A549 (cell line): ENCODE results near the gene SH3BP2.

ENCODE experiments used
- FOSL2 ChIP-seq, 2 experiments: fragments of 450-650 bp in 1 of 2; fragments of >200 bp in 1 of 2; sonication (Bioruptor Twin) in 1 of 2; formaldehyde crosslinking; IDR thresholded peaks; 2 replicates each; pipeline versions ENCODE4 v1.5.0 to v1.6.1; 2016 to 2020; ENCODE audit warnings: mild to moderate bottlenecking in 1 of 2, moderate library complexity in 1 of 2
- POLR2A ChIP-seq: IDR thresholded peaks from 2 replicates; pipeline ENCODE4 v1.6.1; 2012; ENCODE audit warnings: mild to moderate bottlenecking, low read length
- RAD21 ChIP-seq, 2 experiments: fragments of >200 bp in 1 of 2; sonication (Bioruptor Twin) in 1 of 2; formaldehyde crosslinking in 1 of 2; IDR thresholded peaks in 1 of 2; conservative IDR thresholded peaks in 1 of 2; 2 replicates in 1 of 2; 3 replicates in 1 of 2; pipeline ENCODE4 v1.6.1; 2012 to 2018; ENCODE audit warnings: inconsistent platforms in 1 of 2
- SREBF2 ChIP-seq: fragments of 450-650 bp; IDR thresholded peaks from 2 replicates; pipeline ENCODE4 v1.6.1; 2014; ENCODE audit warnings: mild to moderate bottlenecking, moderate library complexity
- TF ChIP-seq, protein P1 (sequence below): IDR thresholded peaks from 2 replicates; pipeline ENCODE4 v1.6.1; 2012
- TF ChIP-seq, protein P2 (sequence below): fragments of >200 bp; sonication (Bioruptor Twin); formaldehyde crosslinking; IDR thresholded peaks from 3 replicates; pipeline ENCODE4 v1.5.1; 2016

DNA sequence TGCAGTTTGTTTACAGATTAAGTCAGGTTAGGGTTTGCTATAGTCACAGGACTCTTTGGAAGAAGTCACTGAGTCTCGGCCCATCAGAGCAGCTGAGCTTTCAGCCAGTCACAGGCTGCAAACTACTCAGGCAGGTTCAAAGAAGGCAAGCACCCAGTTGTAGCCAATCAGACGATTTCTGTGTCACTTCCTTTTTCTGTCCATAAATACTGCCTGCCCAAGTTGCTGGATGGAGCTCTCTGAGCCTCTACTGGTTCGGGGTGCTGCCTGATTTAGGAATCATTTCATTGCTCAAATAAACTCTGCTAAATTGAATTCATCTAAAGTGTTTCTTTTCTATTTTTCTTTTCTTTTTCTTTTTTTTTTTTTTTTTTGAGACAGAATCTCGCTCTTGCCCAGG lies 7.3 kb upstream of the SH3BP2 start:
- no peak for TF ChIP-seq SREBF2
- no peak for TF ChIP-seq RAD21 (conservative IDR thresholded peaks at IDR 0.05 in 1 of 2, IDR thresholded peaks at IDR 0.05 in 1 of 2)
- no peak for TF ChIP-seq POLR2A
- no peak for TF ChIP-seq FOSL2 (IDR thresholded peaks at IDR 0.05)
- no peak for TF ChIP-seq FOSL2 (CRISPR knock-in tag; IDR thresholded peaks at IDR 0.05)
- TF ChIP-seq, protein P1, sequence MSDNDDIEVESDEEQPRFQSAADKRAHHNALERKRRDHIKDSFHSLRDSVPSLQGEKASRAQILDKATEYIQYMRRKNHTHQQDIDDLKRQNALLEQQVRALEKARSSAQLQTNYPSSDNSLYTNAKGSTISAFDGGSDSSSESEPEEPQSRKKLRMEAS: no peak
- TF ChIP-seq, protein P2, sequence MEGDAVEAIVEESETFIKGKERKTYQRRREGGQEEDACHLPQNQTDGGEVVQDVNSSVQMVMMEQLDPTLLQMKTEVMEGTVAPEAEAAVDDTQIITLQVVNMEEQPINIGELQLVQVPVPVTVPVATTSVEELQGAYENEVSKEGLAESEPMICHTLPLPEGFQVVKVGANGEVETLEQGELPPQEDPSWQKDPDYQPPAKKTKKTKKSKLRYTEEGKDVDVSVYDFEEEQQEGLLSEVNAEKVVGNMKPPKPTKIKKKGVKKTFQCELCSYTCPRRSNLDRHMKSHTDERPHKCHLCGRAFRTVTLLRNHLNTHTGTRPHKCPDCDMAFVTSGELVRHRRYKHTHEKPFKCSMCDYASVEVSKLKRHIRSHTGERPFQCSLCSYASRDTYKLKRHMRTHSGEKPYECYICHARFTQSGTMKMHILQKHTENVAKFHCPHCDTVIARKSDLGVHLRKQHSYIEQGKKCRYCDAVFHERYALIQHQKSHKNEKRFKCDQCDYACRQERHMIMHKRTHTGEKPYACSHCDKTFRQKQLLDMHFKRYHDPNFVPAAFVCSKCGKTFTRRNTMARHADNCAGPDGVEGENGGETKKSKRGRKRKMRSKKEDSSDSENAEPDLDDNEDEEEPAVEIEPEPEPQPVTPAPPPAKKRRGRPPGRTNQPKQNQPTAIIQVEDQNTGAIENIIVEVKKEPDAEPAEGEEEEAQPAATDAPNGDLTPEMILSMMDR: no peak
